ENCODE data around the gene PARP2.

GRCh38 chr14:20345366-20345765 is 1.9 kb downstream of the PARP2 start:
- TF ChIP-seq CTCF (IDR thresholded peaks at IDR 0.05) = no peak
- TF ChIP-seq ZFX (IDR thresholded peaks at IDR 0.05; ENCODE audit: borderline replicate concordance) = no peak
